BLaER1 (cell line): ENCODE results near the gene EDRF1.

Experiments
- H3K27ac ChIP-seq: shearing (Covaris generic); formaldehyde crosslinking; 2 replicates; pipeline ENCODE4 v1.8.1; 2022
- H3K27me3 ChIP-seq: shearing (Covaris generic); formaldehyde crosslinking; 2 replicates; pipeline ENCODE4 v1.8.1; 2022
- H3K36me3 ChIP-seq: shearing (Covaris generic); formaldehyde crosslinking; 2 replicates; pipeline ENCODE4 v1.8.1; 2022
- H3K4me1 ChIP-seq: shearing (Covaris generic); formaldehyde crosslinking; 2 replicates; pipeline ENCODE4 v1.8.1; 2022
- H3K4me2 ChIP-seq: shearing (Covaris generic); formaldehyde crosslinking; 2 replicates; pipeline ENCODE4 v1.8.1; 2022
- H3K4me3 ChIP-seq: shearing (Covaris generic); formaldehyde crosslinking; 2 replicates; pipeline ENCODE4 v1.8.1; 2022
- H3K9ac ChIP-seq: shearing (Covaris generic); formaldehyde crosslinking; 2 replicates; pipeline ENCODE4 v1.8.1; 2022
- H3K9me3 ChIP-seq: shearing (Covaris generic); formaldehyde crosslinking; 2 replicates; pipeline ENCODE4 v1.8.1; 2022
- H4K20me1 ChIP-seq: shearing (Covaris generic); formaldehyde crosslinking; 2 replicates; pipeline ENCODE4 v1.8.1; 2022
- Cebpa-rat ChIP-seq: shearing (Covaris generic); IDR thresholded peaks from 2 replicates; pipeline ENCODE4 v1.8.1; 2022

Gene EDRF1

GRCh38 chr10:125799451-125800182 is 80.1 kb downstream of the EDRF1 start:
- peaks cover 10% of the 10 kb centered on the region; the same call in 1 of the 2 replicates for H3K9me3 ChIP-seq
- no peak for TF ChIP-seq Cebpa-rat
- H3K36me3 ChIP-seq: peaks cover 72% of the 10 kb centered on the region
- H3K4me1 ChIP-seq: peaks cover 66% of the 10 kb centered on the region
- H3K4me3 ChIP-seq: no peak overlapping the region
- H3K4me2 ChIP-seq: peak overlapping the region; percentile 57
- H4K20me1 ChIP-seq: 0 out of 2 replicates have a peak, but pooled peaks cover 5% of the 10 kb centered on the region
- no peaks in the 10 kb centered on the region for H3K27me3 ChIP-seq
- H3K9ac ChIP-seq: no peak overlapping the region
- no peak overlapping the region for H3K27ac ChIP-seq

- TF ChIP-seq Cebpa-rat: no peak
- H3K36me3 ChIP-seq: peaks cover 74% of the 10 kb centered on the region
- no peaks in the 10 kb centered on the region for H4K20me1 ChIP-seq
- no peak overlapping the region for H3K9ac ChIP-seq
- no peaks in the 10 kb centered on the region for H3K27me3 ChIP-seq
- H3K4me1 ChIP-seq: peaks cover 49% of the 10 kb centered on the region
- no peak overlapping the region for H3K4me3 ChIP-seq
- H3K4me2 ChIP-seq: peak overlapping the region; percentile 75
- H3K9me3 ChIP-seq: peaks cover 10% of the 10 kb centered on the region; the same call in 1 of the 2 replicates
- no peak overlapping the region for H3K27ac ChIP-seq
Observed at GRCh38 chr10:125801574-125801973, 82.1 kb downstream of the EDRF1 start.

GRCh38 chr10:125802131-125802530 is 82.6 kb downstream of the EDRF1 start:
- H3K9me3 ChIP-seq: peaks cover 10% of the 10 kb centered on the region; the same call in 1 of the 2 replicates
- H3K9ac ChIP-seq: no peak overlapping the region
- no peak for TF ChIP-seq Cebpa-rat
- H3K27ac ChIP-seq: peak overlapping the region; percentile 14
- no peak overlapping the region for H3K4me3 ChIP-seq
- no peaks in the 10 kb centered on the region for H3K27me3 ChIP-seq
- H4K20me1 ChIP-seq: no peaks in the 10 kb centered on the region
- peak overlapping the region; percentile 75 for H3K4me2 ChIP-seq
- H3K4me1 ChIP-seq: peaks cover 48% of the 10 kb centered on the region
- peaks cover 74% of the 10 kb centered on the region for H3K36me3 ChIP-seq

GRCh38 chr10:125802739-125803138 is 83.2 kb downstream of the EDRF1 start:
- no peak for TF ChIP-seq Cebpa-rat
- Histone ChIP-seq H4K20me1 (no peaks in the 10 kb centered on the region), H3K9me3 (peaks cover 10% of the 10 kb centered on the region; the same call in 1 of the 2 replicates), H3K27ac (peak overlapping the region; percentile 14; the same call in 1 of the 2 replicates), H3K36me3 (peaks cover 74% of the 10 kb centered on the region), H3K4me3 (no peak overlapping the region), H3K4me2 (peak overlapping the region; percentile 75), H3K9ac (no peak overlapping the region), H3K4me1 (peaks cover 48% of the 10 kb centered on the region), H3K27me3 (no peaks in the 10 kb centered on the region)

GRCh38 chr10:125808047-125808446 is 88.5 kb downstream of the EDRF1 start:
- Histone ChIP-seq H3K9me3 (0 out of 2 replicates have a peak, but pooled peaks cover 6% of the 10 kb centered on the region), H3K27me3 (no peaks in the 10 kb centered on the region), H3K4me3 (no peak overlapping the region), H3K4me2 (no peak overlapping the region), H3K27ac (no peak overlapping the region), H4K20me1 (no peaks in the 10 kb centered on the region), H3K9ac (no peak overlapping the region), H3K4me1 (peaks cover 20% of the 10 kb centered on the region), H3K36me3 (peaks cover 79% of the 10 kb centered on the region)
- no peak for TF ChIP-seq Cebpa-rat

GRCh38 chr10:125811251-125811650 is 91.7 kb downstream of the EDRF1 start:
- no peaks in the 10 kb centered on the region for H4K20me1 ChIP-seq
- H3K27me3 ChIP-seq: no peaks in the 10 kb centered on the region
- 0 out of 2 replicates have a peak, but pooled peaks cover 6% of the 10 kb centered on the region for H3K9me3 ChIP-seq
- TF ChIP-seq Cebpa-rat: no peak
- H3K36me3 ChIP-seq: peaks cover 79% of the 10 kb centered on the region
- H3K27ac ChIP-seq: no peak overlapping the region
- H3K4me2 ChIP-seq: peak overlapping the region; percentile 34; the same call in 1 of the 2 replicates
- H3K4me1 ChIP-seq: peaks cover 12% of the 10 kb centered on the region
- no peak overlapping the region for H3K4me3 ChIP-seq
- H3K9ac ChIP-seq: no peak overlapping the region

- Histone ChIP-seq H3K4me1 (peaks cover 12% of the 10 kb centered on the region), H4K20me1 (no peaks in the 10 kb centered on the region), H3K9ac (no peak overlapping the region), H3K4me3 (no peak overlapping the region), H3K9me3 (0 out of 2 replicates have a peak, but pooled peaks cover 6% of the 10 kb centered on the region), H3K27ac (no peak overlapping the region), H3K36me3 (peaks cover 72% of the 10 kb centered on the region), H3K4me2 (no peak overlapping the region), H3K27me3 (no peaks in the 10 kb centered on the region)
- TF ChIP-seq Cebpa-rat: no peak
Observed at GRCh38 chr10:125812128-125812750, 92.7 kb downstream of the EDRF1 start.
